ENCODE results near the gene SLF2. TPM values are rescaled to one million over a fixed set of nuclear protein-coding genes. Genes with fewer than 3 reads are reported as not detected.

The SLF2 gene
- total RNA-seq, 1 experiment from 2014 or later = 23.1 TPM

DNA sequence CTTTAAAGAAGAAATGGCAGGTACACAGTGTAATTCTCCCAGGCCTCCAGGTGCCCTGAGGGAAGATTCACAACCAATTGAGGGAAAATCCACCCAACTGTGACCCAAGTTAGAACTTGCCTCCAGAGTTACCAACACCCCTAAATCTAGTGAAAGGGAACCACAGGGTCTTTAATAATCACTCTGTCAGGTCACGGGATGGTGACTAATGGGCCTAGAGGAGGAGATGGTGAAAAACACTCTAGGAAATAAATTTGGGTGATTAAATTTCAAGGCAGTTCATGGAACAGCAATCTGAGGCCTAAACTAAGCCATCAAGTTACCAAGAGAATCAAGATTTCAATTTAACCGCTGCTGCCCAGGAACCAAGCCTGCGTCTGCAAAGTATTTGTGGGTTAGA lies 26.7 kb upstream of the SLF2 start:
- Mint-ChIP-seq H3K9me3 (no peaks in the 10 kb centered on the region), H3K36me3 (ENCODE audit: insufficient read depth in 1 of 3, low read depth in 3 of 3) (no peaks in the 10 kb centered on the region), H3K4me1 (peaks cover 17 to 23% of the 10 kb centered on the region in 2 experiments), H3K27me3 (ENCODE audit: low read depth) (peaks cover 34% of the 10 kb centered on the region), H3K27ac (no peak overlapping the region; a peak in 1 of 7 replicates), H3K4me3 (no peak overlapping the region)
- H2BK15ac ChIP-seq (ENCODE audit: low read depth, low read length) = no peak overlapping the region; the same call in 1 of the 2 replicates
- no CpG with 5 or more reads among the region's 3 CpGs for WGBS (ENCODE audit: extremely low coverage, insufficient read length, low lambda C conversion rate)
- no peak overlapping the region for H4K5ac ChIP-seq (ENCODE audit: insufficient read length, low read depth, low read length)
- peaks cover 3% of the 10 kb centered on the region for H3K23me2 ChIP-seq (ENCODE audit: insufficient read length, low read depth, low read length, poor library complexity, severe bottlenecking)
- no peak overlapping the region for H3K56ac ChIP-seq (ENCODE audit: insufficient read length, low read depth, low read length)
- H3K18ac ChIP-seq (ENCODE audit: insufficient read length, low read depth, low read length) = no peak overlapping the region
- no peaks in the 10 kb centered on the region for H4K20me1 ChIP-seq (ENCODE audit: control insufficient read depth, insufficient read depth, insufficient read length)
- no peaks in the 10 kb centered on the region for H3K9me3 ChIP-seq (ENCODE audit: control insufficient read depth, low read depth, low read length)
- no peak overlapping the region for H3T11ph ChIP-seq (ENCODE audit: low read length)
- H3K27ac ChIP-seq (ENCODE audit: insufficient read length, low read depth, low read length) = no peak overlapping the region
- no peak overlapping the region for H4K91ac ChIP-seq (ENCODE audit: insufficient read length, low read depth, low read length)
- no peak overlapping the region for H3K4ac ChIP-seq (ENCODE audit: low read depth, low read length)
- no peak overlapping the region for H2BK20ac ChIP-seq (ENCODE audit: low read depth, low read length, poor library complexity, severe bottlenecking)
- H3K79me2 ChIP-seq (ENCODE audit: insufficient read depth, low read length) = no peaks in the 10 kb centered on the region
- H3K27me3 ChIP-seq (ENCODE audit: insufficient read depth, low read length) = no peaks in the 10 kb centered on the region
- no peak overlapping the region for H4K8ac ChIP-seq (replicated peaks; ENCODE audit: insufficient read length, low read depth, low read length)
- H2BK5ac ChIP-seq (ENCODE audit: insufficient read length, low read length) = no peak overlapping the region
- H3K14ac ChIP-seq (ENCODE audit: insufficient read depth, low read length) = no peak overlapping the region
- DNase-seq = peak; percentile 0
- H3K23ac ChIP-seq (ENCODE audit: insufficient read length, low read depth, low read length) = no peak overlapping the region
- no peak overlapping the region for H2BK12ac ChIP-seq (ENCODE audit: insufficient read length, low read depth, low read length)
- no peak overlapping the region for H2BK120ac ChIP-seq (ENCODE audit: low read depth, low read length, poor library complexity, severe bottlenecking)
- H2AFZ ChIP-seq (ENCODE audit: low read length) = no peak overlapping the region
- TF ChIP-seq, protein P1, sequence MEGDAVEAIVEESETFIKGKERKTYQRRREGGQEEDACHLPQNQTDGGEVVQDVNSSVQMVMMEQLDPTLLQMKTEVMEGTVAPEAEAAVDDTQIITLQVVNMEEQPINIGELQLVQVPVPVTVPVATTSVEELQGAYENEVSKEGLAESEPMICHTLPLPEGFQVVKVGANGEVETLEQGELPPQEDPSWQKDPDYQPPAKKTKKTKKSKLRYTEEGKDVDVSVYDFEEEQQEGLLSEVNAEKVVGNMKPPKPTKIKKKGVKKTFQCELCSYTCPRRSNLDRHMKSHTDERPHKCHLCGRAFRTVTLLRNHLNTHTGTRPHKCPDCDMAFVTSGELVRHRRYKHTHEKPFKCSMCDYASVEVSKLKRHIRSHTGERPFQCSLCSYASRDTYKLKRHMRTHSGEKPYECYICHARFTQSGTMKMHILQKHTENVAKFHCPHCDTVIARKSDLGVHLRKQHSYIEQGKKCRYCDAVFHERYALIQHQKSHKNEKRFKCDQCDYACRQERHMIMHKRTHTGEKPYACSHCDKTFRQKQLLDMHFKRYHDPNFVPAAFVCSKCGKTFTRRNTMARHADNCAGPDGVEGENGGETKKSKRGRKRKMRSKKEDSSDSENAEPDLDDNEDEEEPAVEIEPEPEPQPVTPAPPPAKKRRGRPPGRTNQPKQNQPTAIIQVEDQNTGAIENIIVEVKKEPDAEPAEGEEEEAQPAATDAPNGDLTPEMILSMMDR (conservative IDR thresholded peaks at IDR 0.05) = no peak
- no peak overlapping the region for H3K4me2 ChIP-seq (ENCODE audit: insufficient read depth, insufficient read length, low read length)
- no peaks in the 10 kb centered on the region for H3K79me1 ChIP-seq (ENCODE audit: insufficient read depth, low read depth, low read length, poor library complexity, severe bottlenecking)
- no peak overlapping the region for H3K9ac ChIP-seq (ENCODE audit: extremely low read depth, insufficient read length, low read length)
- no peaks in the 10 kb centered on the region for H3K4me1 ChIP-seq (ENCODE audit: insufficient read depth, low read length)
- H2AK5ac ChIP-seq (ENCODE audit: insufficient read length, low read length) = no peak overlapping the region

Measured in H9 (cell line).